ENCODE measurements around the gene NDE1. TPM values are rescaled to one million over a fixed set of nuclear protein-coding genes. Genes with fewer than 3 reads are reported as not detected.
"Not testable (repeated sequence)": the region's sequence is repeated elsewhere in the genome, so short reads cannot be mapped to it uniquely, and the experiment has no call there.

The NDE1 gene
- total RNA-seq (39.1 TPM), polyA plus RNA-seq (38.0 TPM)

- H3K36me3 ChIP-seq (ENCODE audit: insufficient read depth): no peaks in the 10 kb centered on the region
- peak within 1 kb of the TSS; percentile 86 for H3K27ac ChIP-seq (ENCODE audit: low read depth)
- under 1% methylated on average over 71 of the region's 71 CpGs for WGBS
- peak within 1 kb of the TSS; percentile 81 for H3K4me3 ChIP-seq (ENCODE audit: low read depth, low read length)
- peak; percentile 65 for DNase-seq (ENCODE audit: extremely low spot score)
- no peaks in the 10 kb centered on the region for H3K4me1 ChIP-seq (ENCODE audit: insufficient read depth)
Measured at GRCh38 chr16:15650019-15650697, at the start of gene NDE1. Gene NDE1, plus strand, starts transcription at chr16:15650245. Its CDS starts 14,534 bp downstream, at chr16:15664779.

DNA sequence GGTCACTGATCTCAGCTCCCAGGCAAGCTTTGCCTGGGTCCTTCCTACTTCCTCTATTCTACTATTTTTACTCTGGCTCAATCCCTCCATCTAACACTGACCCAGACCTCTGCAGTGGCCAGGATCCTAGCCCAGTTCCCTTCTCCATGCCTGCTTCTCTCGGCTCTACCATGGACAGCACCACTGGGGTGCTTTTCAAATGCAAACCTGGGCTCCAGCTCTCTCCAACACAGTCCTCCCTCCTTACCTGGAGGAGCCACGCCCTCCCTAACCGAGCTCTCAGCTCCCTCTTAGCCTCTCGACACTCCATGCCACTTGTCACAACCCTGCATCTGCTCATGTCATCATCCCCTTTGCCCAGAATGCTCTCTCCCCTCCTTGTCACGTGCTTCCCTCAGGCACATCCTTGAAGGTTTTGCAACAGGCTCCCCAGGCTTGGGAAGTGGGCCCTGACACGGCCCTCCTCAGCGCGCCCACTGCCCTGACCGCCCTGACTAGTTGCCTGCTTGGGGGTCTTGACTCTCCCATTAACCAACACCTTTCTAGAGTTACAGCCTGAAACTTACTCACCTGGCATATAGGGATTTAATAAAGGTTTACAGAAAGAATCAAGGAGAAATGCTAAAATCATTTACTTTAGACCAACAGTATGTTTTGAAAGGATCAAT lies 48.7 kb upstream of the NDE1 start:
- peaks cover 2% of the 10 kb centered on the region for H3K4me1 ChIP-seq (ENCODE audit: insufficient read depth)
- 84% methylated on average over 9 of the region's 9 CpGs for WGBS
- H3K27ac ChIP-seq (ENCODE audit: low read depth): no peak overlapping the region
- DNase-seq (ENCODE audit: extremely low spot score): no peak
- H3K36me3 ChIP-seq (ENCODE audit: insufficient read depth): peaks cover 10% of the 10 kb centered on the region
- H3K4me3 ChIP-seq (ENCODE audit: low read depth, low read length): no peak overlapping the region

- H3K4me1 ChIP-seq (ENCODE audit: insufficient read depth): peaks cover 2% of the 10 kb centered on the region
- no peak overlapping the region for H3K4me3 ChIP-seq (ENCODE audit: low read depth, low read length)
- 96% methylated on average over 23 of the region's 23 CpGs for WGBS
- DNase-seq (ENCODE audit: extremely low spot score): no peak
- peaks cover 10% of the 10 kb centered on the region for H3K36me3 ChIP-seq (ENCODE audit: insufficient read depth)
- no peak overlapping the region for H3K27ac ChIP-seq (ENCODE audit: low read depth)
Measured at GRCh38 chr16:15602285-15603044, 47.6 kb upstream of the NDE1 start.

GRCh38 chr16:15604460-15605440 lies 45.3 kb upstream of the NDE1 start:
- DNase-seq (ENCODE audit: extremely low spot score): no peak
- Histone ChIP-seq H3K4me3 (ENCODE audit: low read depth, low read length) (no peak overlapping the region), H3K4me1 (ENCODE audit: insufficient read depth) (peaks cover 2% of the 10 kb centered on the region), H3K27ac (ENCODE audit: low read depth) (no peak overlapping the region), H3K36me3 (ENCODE audit: insufficient read depth) (peaks cover 3% of the 10 kb centered on the region)
- WGBS: 90% methylated on average over 14 of the region's 14 CpGs

DNA sequence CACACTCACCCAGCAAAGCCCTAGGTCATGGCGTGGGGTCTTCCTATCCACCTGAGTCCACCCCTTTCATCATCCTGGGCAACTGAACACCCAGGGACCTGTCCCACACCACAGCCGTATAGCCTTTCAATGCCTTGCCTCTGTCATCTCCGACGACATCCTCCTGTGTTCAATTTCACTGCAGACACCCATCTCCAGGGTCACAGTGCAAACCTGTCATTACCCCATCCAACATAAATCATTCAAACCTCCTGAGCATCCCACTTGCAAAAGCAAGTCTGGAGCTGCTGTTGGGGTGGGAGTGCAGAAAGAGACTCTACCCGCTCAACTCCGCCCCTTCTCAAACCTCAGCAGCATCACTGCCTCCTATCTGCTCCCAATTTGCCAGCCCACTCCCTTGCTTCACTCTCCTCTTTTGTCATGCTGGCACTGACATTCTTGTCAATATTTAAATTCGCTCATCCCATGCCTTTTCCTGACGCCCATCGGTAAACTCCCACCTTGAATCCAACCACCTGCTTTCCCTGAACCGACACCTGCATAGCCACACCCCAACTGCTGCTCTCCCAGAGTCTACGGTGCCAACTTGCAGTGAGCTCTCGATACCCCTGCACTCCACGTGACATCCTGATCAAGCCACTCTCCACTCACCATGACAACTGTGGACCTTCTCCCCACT lies 44.1 kb upstream of the NDE1 start:
- Histone ChIP-seq H3K36me3 (ENCODE audit: insufficient read depth) (peaks cover 1% of the 10 kb centered on the region), H3K4me3 (ENCODE audit: low read depth, low read length) (no peak overlapping the region), H3K4me1 (ENCODE audit: insufficient read depth) (peaks cover 2% of the 10 kb centered on the region), H3K27ac (ENCODE audit: low read depth) (no peak overlapping the region)
- no peak for DNase-seq (ENCODE audit: extremely low spot score)
- 89% methylated on average over 13 of the region's 13 CpGs for WGBS

DNA sequence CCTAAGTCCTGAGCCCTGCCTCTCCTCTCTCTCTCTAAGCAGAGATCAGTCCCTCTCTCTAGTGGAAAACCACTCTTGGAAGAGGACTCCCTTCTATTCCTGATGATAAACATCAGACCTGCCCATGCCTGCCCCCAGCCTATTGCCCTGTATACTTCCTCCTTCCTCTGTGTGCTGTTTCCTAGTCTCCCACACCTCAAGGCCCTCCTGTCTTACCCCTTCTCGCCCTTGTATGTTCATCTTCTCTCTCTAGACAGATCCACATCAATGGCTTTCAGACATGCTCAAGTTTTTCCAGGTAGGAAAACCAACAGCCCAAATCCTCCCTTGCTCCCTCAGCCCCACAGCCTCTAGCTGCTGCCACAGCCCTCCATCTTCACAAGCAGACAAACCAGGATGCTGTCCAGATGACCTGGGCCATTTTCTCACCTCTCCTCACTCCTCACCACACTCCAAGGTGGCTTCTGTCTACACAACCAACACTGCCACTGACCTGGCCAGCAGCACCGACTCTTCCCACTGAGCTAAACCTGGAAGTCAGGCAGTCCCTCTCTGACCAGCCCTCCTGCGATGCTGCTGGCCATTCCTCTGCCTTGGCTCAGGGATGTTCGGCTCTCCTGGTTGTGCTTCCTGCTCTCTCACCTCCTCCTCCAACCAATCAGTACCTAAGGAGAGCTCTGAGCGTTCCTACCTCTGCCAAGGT lies 43.4 kb upstream of the NDE1 start:
- H3K36me3 ChIP-seq (ENCODE audit: insufficient read depth): peaks cover 4% of the 10 kb centered on the region
- H3K4me1 ChIP-seq (ENCODE audit: insufficient read depth): peaks cover 2% of the 10 kb centered on the region
- no peak for DNase-seq (ENCODE audit: extremely low spot score)
- no peak overlapping the region for H3K27ac ChIP-seq (ENCODE audit: low read depth)
- WGBS: 89% methylated on average over 5 of the region's 5 CpGs
- H3K4me3 ChIP-seq (ENCODE audit: low read depth, low read length): no peak overlapping the region

GRCh38 chr16:15607221-15607699 lies 42.8 kb upstream of the NDE1 start:
- not testable (repeated sequence) for H3K36me3 ChIP-seq (ENCODE audit: insufficient read depth); H3K27ac ChIP-seq (ENCODE audit: low read depth); H3K4me3 ChIP-seq (ENCODE audit: low read depth, low read length); DNase-seq (ENCODE audit: extremely low spot score); H3K4me1 ChIP-seq (ENCODE audit: insufficient read depth)
- WGBS: 90% methylated on average over 12 of the region's 12 CpGs

- Histone ChIP-seq H3K4me3 (ENCODE audit: low read depth, low read length) (no peak overlapping the region), H3K36me3 (ENCODE audit: insufficient read depth) (peaks cover 7% of the 10 kb centered on the region), H3K27ac (ENCODE audit: low read depth) (no peak overlapping the region), H3K4me1 (ENCODE audit: insufficient read depth) (peaks cover 2% of the 10 kb centered on the region)
- DNase-seq (ENCODE audit: extremely low spot score): no peak
- WGBS: 82% methylated on average over 13 of the region's 13 CpGs
Measured at GRCh38 chr16:15607700-15608396, 42.2 kb upstream of the NDE1 start.

DNA sequence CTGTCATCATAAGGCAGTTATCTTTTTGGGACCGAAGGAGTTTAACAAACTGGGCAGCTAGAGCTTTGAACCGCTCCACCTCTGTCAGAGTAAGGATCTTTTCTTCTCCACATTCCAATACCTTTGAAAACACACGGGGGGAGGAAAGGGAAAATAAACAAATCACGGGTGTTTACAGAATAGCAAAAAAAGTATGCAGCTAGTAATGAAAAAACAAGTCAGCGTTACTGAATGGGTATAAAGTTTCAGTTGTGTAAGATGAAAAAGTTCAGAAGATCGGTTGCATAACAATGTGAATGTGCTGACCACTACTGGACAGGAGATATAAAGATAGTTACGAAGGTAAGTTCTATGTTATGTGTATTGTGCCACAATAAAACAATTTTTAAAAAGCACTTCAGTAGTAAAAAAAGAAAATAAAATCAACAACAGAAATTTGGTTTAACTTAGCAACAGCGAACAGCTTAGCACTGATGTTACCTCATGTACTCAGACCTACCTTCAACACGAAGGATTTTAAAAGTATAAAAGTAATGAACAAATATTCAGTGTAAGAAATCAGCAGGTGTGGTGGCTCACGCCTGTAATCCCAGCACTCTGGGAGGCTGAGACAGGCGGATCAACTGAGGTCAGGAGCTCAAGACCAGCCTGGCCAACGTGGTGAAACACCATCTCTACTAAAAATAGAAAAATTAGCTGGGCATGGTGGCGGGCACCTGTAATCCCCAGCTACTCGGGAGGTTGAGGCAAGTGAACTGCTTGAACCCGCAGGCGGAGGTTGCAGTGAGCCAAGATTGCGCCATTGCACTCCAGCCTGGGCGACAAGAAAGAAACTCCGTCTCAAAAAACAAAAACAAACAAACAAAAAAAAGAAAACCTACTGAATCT lies 41.4 kb upstream of the NDE1 start:
- Histone ChIP-seq H3K36me3 (ENCODE audit: insufficient read depth) (peaks cover 7% of the 10 kb centered on the region), H3K4me1 (ENCODE audit: insufficient read depth) (peaks cover 2% of the 10 kb centered on the region), H3K27ac (ENCODE audit: low read depth) (no peak overlapping the region), H3K4me3 (ENCODE audit: low read depth, low read length) (no peak overlapping the region)
- WGBS: 81% methylated on average over 19 of the region's 19 CpGs
- no peak for DNase-seq (ENCODE audit: extremely low spot score)

GRCh38 chr16:15609286-15609649 lies 40.8 kb upstream of the NDE1 start:
- H3K4me1 ChIP-seq (ENCODE audit: insufficient read depth): peaks cover 2% of the 10 kb centered on the region
- no peak overlapping the region for H3K27ac ChIP-seq (ENCODE audit: low read depth)
- no peak overlapping the region for H3K4me3 ChIP-seq (ENCODE audit: low read depth, low read length)
- peaks cover 9% of the 10 kb centered on the region for H3K36me3 ChIP-seq (ENCODE audit: insufficient read depth)
- no peak for DNase-seq (ENCODE audit: extremely low spot score)
- 93% methylated on average over 6 of the region's 6 CpGs for WGBS

- WGBS: 92% methylated on average over 10 of the region's 10 CpGs
- H3K4me3 ChIP-seq (ENCODE audit: low read depth, low read length): no peak overlapping the region
- H3K27ac ChIP-seq (ENCODE audit: low read depth): no peak overlapping the region
- no peak for DNase-seq (ENCODE audit: extremely low spot score)
- no peaks in the 10 kb centered on the region for H3K4me1 ChIP-seq (ENCODE audit: insufficient read depth)
- peaks cover 7% of the 10 kb centered on the region for H3K36me3 ChIP-seq (ENCODE audit: insufficient read depth)
Measured at GRCh38 chr16:15610369-15610871, 39.6 kb upstream of the NDE1 start.

Data from urinary bladder (tissue), 4 donors.